OCI-LY1 (cell line): ENCODE data around the gene PAFAH2.

Experiments
- H2AFZ ChIP-seq: fragments of 200-600 bp; sonication (generic), shearing (Covaris generic); 2 replicates; pipeline ENCODE4 v1.6.0; 2014; ENCODE audit warnings: antibody characterized with exemption, mild to moderate bottlenecking, low read length
- H3F3A ChIP-seq: fragments of 200-600 bp; sonication (generic), shearing (Covaris generic); 2 replicates; pipeline ENCODE4 v1.6.0; 2014; ENCODE audit warnings: mild to moderate bottlenecking, antibody characterized with exemption, low read length, moderate library complexity; ENCODE audit not compliant: insufficient read depth
- H3K27ac ChIP-seq: fragments of 200-600 bp; sonication (generic); 2 replicates; pipeline ENCODE4 v1.5.1; 2014; ENCODE audit warnings: low read length, mixed run types, mild to moderate bottlenecking, low read depth; ENCODE audit not compliant: poor library complexity, severe bottlenecking
- H3K27me3 ChIP-seq: fragments of 200-600 bp; sonication (generic); 2 replicates; pipeline ENCODE4 v1.6.0; 2014; ENCODE audit warnings: antibody characterized with exemption, mild to moderate bottlenecking, low read length, moderate library complexity; ENCODE audit not compliant: insufficient read depth
- H3K36me3 ChIP-seq: fragments of 200-600 bp; sonication (generic); 2 replicates; pipeline ENCODE4 v1.6.1; 2014; ENCODE audit warnings: mild to moderate bottlenecking, antibody characterized with exemption, low read length, moderate library complexity, mixed read lengths; ENCODE audit not compliant: insufficient read depth
- H3K4me1 ChIP-seq: fragments of 200-600 bp; sonication (generic); 2 replicates; pipeline ENCODE4 v1.5.1; 2014; ENCODE audit warnings: mild to moderate bottlenecking, low read length, moderate library complexity; ENCODE audit not compliant: insufficient read depth, severe bottlenecking
- H3K4me2 ChIP-seq: fragments of 200-600 bp; sonication (generic), shearing (Covaris generic); 2 replicates; pipeline ENCODE4 v1.6.1; 2014; ENCODE audit warnings: low read length
- H3K4me3 ChIP-seq: fragments of 200-600 bp; sonication (generic); 2 replicates; pipeline ENCODE4 v1.5.1; 2014; ENCODE audit warnings: low read length, low read depth, mild to moderate bottlenecking, mixed read lengths; ENCODE audit not compliant: poor library complexity, severe bottlenecking
- H3K79me2 ChIP-seq: fragments of 200-600 bp; shearing (Covaris generic); 2 replicates; pipeline ENCODE4 v1.6.1; 2016; ENCODE audit warnings: mixed run types, low read length, mixed read lengths; ENCODE audit not compliant: insufficient read depth
- H3K9ac ChIP-seq: fragments of 200-600 bp; sonication (generic), shearing (Covaris generic); 2 replicates; pipeline ENCODE4 v1.6.1; 2014; ENCODE audit warnings: mild to moderate bottlenecking, low read length, mixed read lengths
- H3K9me2 ChIP-seq: fragments of 200-600 bp; sonication (generic), shearing (Covaris generic); 2 replicates; pipeline ENCODE4 v1.6.1; 2014; ENCODE audit warnings: low read depth, mild to moderate bottlenecking, low read length, mixed read lengths
- H3K9me3 ChIP-seq: fragments of 200-600 bp; shearing (Covaris generic); 2 replicates; pipeline ENCODE4 v1.6.1; 2014; ENCODE audit warnings: low read length, mixed read lengths
- H4K20me1 ChIP-seq: fragments of 200-600 bp; sonication (generic), shearing (Covaris generic); 2 replicates; pipeline ENCODE4 v1.6.0; 2016; ENCODE audit warnings: mild to moderate bottlenecking, low read length; ENCODE audit not compliant: insufficient read depth
- CTCF ChIP-seq: fragments of 200-600 bp; sonication (generic), shearing (Covaris generic); IDR thresholded peaks from 2 replicates; pipeline ENCODE4 v1.5.1; 2017; ENCODE audit warnings: mild to moderate bottlenecking, antibody characterized with exemption, low read length, moderate library complexity, mixed read lengths
- EZH2 ChIP-seq: fragments of 200-600 bp; sonication (generic), shearing (Covaris generic); IDR thresholded peaks from 2 replicates; pipeline ENCODE4 v1.8.0; 2017; ENCODE audit warnings: borderline replicate concordance, mixed run types, mild to moderate bottlenecking, antibody characterized with exemption, low read length, moderate library complexity, mixed read lengths

The PAFAH2 gene

GRCh38 chr1:26038904-26039303 is 41.0 kb upstream of the PAFAH2 start:
- H2AFZ ChIP-seq: no peak overlapping the region
- H3K4me2 ChIP-seq: no peak overlapping the region
- H3F3A ChIP-seq: no peaks in the 10 kb centered on the region
- H3K27ac ChIP-seq: no peak overlapping the region
- no peaks in the 10 kb centered on the region for H3K79me2 ChIP-seq
- H3K27me3 ChIP-seq: 0 out of 2 replicates have a peak, but pooled peaks cover 7% of the 10 kb centered on the region
- no peak for TF ChIP-seq CTCF
- TF ChIP-seq EZH2: no peak
- H3K4me3 ChIP-seq: no peak overlapping the region
- H4K20me1 ChIP-seq: no peaks in the 10 kb centered on the region
- no peaks in the 10 kb centered on the region for H3K9me3 ChIP-seq
- peaks cover 6% of the 10 kb centered on the region for H3K4me1 ChIP-seq
- no peaks in the 10 kb centered on the region for H3K9me2 ChIP-seq
- no peaks in the 10 kb centered on the region for H3K36me3 ChIP-seq
- H3K9ac ChIP-seq: no peak overlapping the region

DNA sequence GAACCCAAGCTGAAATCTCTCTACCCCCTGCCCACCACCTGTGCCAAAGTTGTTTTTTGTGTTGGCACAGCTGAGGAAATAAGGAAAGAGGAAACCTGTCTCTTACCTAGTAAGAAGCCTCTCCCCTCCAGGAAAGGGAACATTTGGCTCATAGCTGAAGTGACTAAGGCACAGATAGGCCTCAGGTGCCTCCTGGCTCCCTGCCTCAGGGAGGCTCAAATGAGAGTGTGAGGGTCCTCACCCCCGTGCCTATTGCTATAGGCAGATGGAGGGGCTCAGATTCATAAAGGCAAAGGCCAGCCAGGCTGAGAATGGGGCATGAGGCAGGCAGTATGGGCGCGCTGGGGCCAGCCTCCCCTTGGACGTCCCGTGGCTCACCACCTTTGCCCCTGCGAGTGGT is 40.6 kb upstream of the PAFAH2 start:
- no peaks in the 10 kb centered on the region for H3K9me3 ChIP-seq
- no peak overlapping the region for H3K4me2 ChIP-seq
- no peak overlapping the region for H3K9ac ChIP-seq
- no peaks in the 10 kb centered on the region for H3K36me3 ChIP-seq
- no peak overlapping the region for H3K27ac ChIP-seq
- no peaks in the 10 kb centered on the region for H3K9me2 ChIP-seq
- H3K27me3 ChIP-seq: 0 out of 2 replicates have a peak, but pooled peaks cover 5% of the 10 kb centered on the region
- TF ChIP-seq CTCF (no peak), EZH2 (no peak)
- no peaks in the 10 kb centered on the region for H3K79me2 ChIP-seq
- no peaks in the 10 kb centered on the region for H3F3A ChIP-seq
- peaks cover 6% of the 10 kb centered on the region for H3K4me1 ChIP-seq
- no peak overlapping the region for H3K4me3 ChIP-seq
- no peaks in the 10 kb centered on the region for H4K20me1 ChIP-seq
- no peak overlapping the region for H2AFZ ChIP-seq

DNA sequence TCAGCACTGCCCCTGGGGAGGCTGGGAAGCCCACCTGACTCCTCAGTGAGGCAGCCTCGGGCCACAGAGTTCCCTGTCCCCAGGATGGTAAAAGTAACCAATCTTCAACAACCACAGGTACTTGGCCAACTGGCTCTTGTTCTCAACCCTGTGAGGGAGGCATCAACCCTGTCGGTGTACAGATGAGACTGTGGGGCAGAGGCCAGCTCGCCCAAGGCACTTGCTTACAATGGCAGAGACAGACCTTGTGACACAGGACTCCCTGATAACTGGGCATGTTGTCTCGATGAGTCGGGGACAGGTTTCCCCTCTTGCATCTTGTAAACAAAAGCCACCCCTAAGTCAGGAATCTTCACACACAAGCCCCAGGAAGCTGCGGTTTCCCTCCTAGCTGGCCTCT is 40.0 kb upstream of the PAFAH2 start:
- no peak for TF ChIP-seq CTCF
- no peak for TF ChIP-seq EZH2

More for the DNA sequence above, 40.0 kb upstream of the PAFAH2 start:
- H3K9me2 ChIP-seq: no peaks in the 10 kb centered on the region
- H4K20me1 ChIP-seq: no peaks in the 10 kb centered on the region
- H3K27ac ChIP-seq: no peak overlapping the region
- H3K4me3 ChIP-seq: no peak overlapping the region
- no peaks in the 10 kb centered on the region for H3K79me2 ChIP-seq
- no peak overlapping the region for H2AFZ ChIP-seq
- H3F3A ChIP-seq: no peaks in the 10 kb centered on the region
- no peaks in the 10 kb centered on the region for H3K36me3 ChIP-seq
- H3K4me1 ChIP-seq: peaks cover 6% of the 10 kb centered on the region
- H3K9me3 ChIP-seq: no peaks in the 10 kb centered on the region
- H3K9ac ChIP-seq: no peak overlapping the region
- no peaks in the 10 kb centered on the region for H3K27me3 ChIP-seq
- no peak overlapping the region for H3K4me2 ChIP-seq
